MM.1S (cell line): ENCODE data around the gene TBC1D23.

ENCODE experiments used
- EZH2 ChIP-seq: fragments of 300-600 bp; sonication (generic); optimal IDR thresholded peaks from 2 replicates; pipeline ENCODE3; 2017; ENCODE audit warnings: low read depth, mild to moderate bottlenecking, antibody characterized with exemption, low read length, mixed read lengths
- TF ChIP-seq, protein P1 (sequence below): fragments of 300-600 bp; sonication (generic); IDR thresholded peaks from 2 replicates; pipeline ENCODE4 v1.5.1; 2016; ENCODE audit warnings: antibody characterized with exemption, low read length, mixed read lengths

- TF ChIP-seq, protein P1, sequence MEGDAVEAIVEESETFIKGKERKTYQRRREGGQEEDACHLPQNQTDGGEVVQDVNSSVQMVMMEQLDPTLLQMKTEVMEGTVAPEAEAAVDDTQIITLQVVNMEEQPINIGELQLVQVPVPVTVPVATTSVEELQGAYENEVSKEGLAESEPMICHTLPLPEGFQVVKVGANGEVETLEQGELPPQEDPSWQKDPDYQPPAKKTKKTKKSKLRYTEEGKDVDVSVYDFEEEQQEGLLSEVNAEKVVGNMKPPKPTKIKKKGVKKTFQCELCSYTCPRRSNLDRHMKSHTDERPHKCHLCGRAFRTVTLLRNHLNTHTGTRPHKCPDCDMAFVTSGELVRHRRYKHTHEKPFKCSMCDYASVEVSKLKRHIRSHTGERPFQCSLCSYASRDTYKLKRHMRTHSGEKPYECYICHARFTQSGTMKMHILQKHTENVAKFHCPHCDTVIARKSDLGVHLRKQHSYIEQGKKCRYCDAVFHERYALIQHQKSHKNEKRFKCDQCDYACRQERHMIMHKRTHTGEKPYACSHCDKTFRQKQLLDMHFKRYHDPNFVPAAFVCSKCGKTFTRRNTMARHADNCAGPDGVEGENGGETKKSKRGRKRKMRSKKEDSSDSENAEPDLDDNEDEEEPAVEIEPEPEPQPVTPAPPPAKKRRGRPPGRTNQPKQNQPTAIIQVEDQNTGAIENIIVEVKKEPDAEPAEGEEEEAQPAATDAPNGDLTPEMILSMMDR, result peak; percentile 81
- TF ChIP-seq EZH2, result no peak
Observed at GRCh38 chr3:100254168-100254777, 6.5 kb upstream of the TBC1D23 start.
